Measurements from ENCODE around the gene SPTBN2. TPM values are rescaled to one million over a fixed set of nuclear protein-coding genes. Genes with fewer than 3 reads are reported as not detected.
A peak's percentile ranks its signal among the peaks of the same experiment; 100 is the strongest.

The SPTBN2 gene
- total and polyA plus RNA-seq, 2 experiments from 2014 or later = 0.22 TPM; not detected in 1

DNA sequence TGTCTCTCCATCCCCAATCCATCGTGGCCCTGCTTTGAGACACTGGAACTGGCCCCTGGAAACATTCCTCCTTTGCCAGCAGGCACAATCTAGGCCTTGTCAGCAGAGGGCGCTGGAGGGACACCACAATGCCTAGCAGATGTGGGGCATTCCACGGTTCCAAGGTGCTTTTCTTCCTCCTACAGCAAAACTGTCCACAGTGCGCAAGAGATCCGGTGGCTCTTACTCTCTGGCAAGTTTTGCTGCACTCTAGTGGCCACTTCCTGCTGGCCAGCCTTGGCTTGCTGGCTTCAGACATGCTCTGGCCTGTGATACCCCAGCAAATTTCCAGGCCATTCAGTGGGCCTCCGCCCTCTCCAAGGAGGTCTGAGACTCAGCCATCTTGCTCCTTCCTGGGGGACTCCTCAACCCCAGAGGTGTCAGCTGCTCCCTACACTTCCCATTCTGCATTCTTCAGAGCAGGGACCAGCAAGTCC lies 34.2 kb downstream of the SPTBN2 start:
- WGBS, 2 experiments (ENCODE audit: low coverage in 1 of 2, low lambda C conversion rate in 2 of 2, missing lambda C conversion rate in 2 of 2) = 15% methylated on average over 6 of the region's 6 CpGs
- DNase-seq = peak; percentile 97
- H3K36me3 ChIP-seq (ENCODE audit: low read depth) = no peaks in the 10 kb centered on the region
- H4K20me1 ChIP-seq (ENCODE audit: insufficient read depth) = no peaks in the 10 kb centered on the region
- H3K27ac ChIP-seq = no peak overlapping the region
- TF ChIP-seq EZH2phosphoT487 (IDR thresholded peaks at IDR 0.05; ENCODE audit: insufficient read depth, low read depth) = no peak
- no peak for TF ChIP-seq EZH2 (IDR thresholded peaks at IDR 0.05; ENCODE audit: insufficient read depth, poor library complexity, severe bottlenecking)
- H3K79me2 ChIP-seq (ENCODE audit: insufficient read depth) = no peaks in the 10 kb centered on the region
- in situ Hi-C loops (cut with MboI) = loop anchor here (10.0 kb wide), 2 partner anchors 140 to 280 kb away; partner anchors contain the start of gene C11orf86
- H3K9me3 ChIP-seq (ENCODE audit: low read depth) = no peaks in the 10 kb centered on the region
- H3K27me3 ChIP-seq (replicated peaks; ENCODE audit: insufficient read depth) = no peaks in the 10 kb centered on the region
- no peaks in the 10 kb centered on the region for H3F3A ChIP-seq (ENCODE audit: insufficient read depth)
- H3K4me1 ChIP-seq (ENCODE audit: insufficient read depth) = no peaks in the 10 kb centered on the region
- no peak overlapping the region for H3K9ac ChIP-seq
- no peak overlapping the region for H3K4me2 ChIP-seq (ENCODE audit: unreplicated experiment)
- H3K4me3 ChIP-seq = no peak overlapping the region
- H3K9me2 ChIP-seq (ENCODE audit: insufficient read depth) = no peaks in the 10 kb centered on the region
- no peak overlapping the region for H2AFZ ChIP-seq

- no peaks in the 10 kb centered on the region for H3K9me2 ChIP-seq (ENCODE audit: insufficient read depth)
- H2AFZ ChIP-seq = no peak overlapping the region
- H3K9ac ChIP-seq = no peak overlapping the region
- TF ChIP-seq EZH2 (IDR thresholded peaks at IDR 0.05; ENCODE audit: insufficient read depth, poor library complexity, severe bottlenecking) (no peak), EZH2phosphoT487 (IDR thresholded peaks at IDR 0.05; ENCODE audit: insufficient read depth, low read depth) (no peak)
- H4K20me1 ChIP-seq (ENCODE audit: insufficient read depth) = no peaks in the 10 kb centered on the region
- DNase-seq = no peak
- no peak overlapping the region for H3K27ac ChIP-seq
- no peaks in the 10 kb centered on the region for H3F3A ChIP-seq (ENCODE audit: insufficient read depth)
- H3K4me3 ChIP-seq = no peak overlapping the region
- in situ Hi-C loops (cut with MboI) = loop anchor here (10.0 kb wide), 2 partner anchors 141 to 281 kb away; partner anchors contain the start of gene C11orf86
- no peak overlapping the region for H3K4me2 ChIP-seq (ENCODE audit: unreplicated experiment)
- H3K27me3 ChIP-seq (replicated peaks; ENCODE audit: insufficient read depth) = no peaks in the 10 kb centered on the region
- no peaks in the 10 kb centered on the region for H3K4me1 ChIP-seq (ENCODE audit: insufficient read depth)
- no peaks in the 10 kb centered on the region for H3K9me3 ChIP-seq (ENCODE audit: low read depth)
- H3K36me3 ChIP-seq (ENCODE audit: low read depth) = no peaks in the 10 kb centered on the region
- 73 to 74% methylated on average over 6 to 13 of the region's 13 CpGs for WGBS, 2 experiments (ENCODE audit: low coverage in 1 of 2, low lambda C conversion rate in 2 of 2, missing lambda C conversion rate in 2 of 2)
- H3K79me2 ChIP-seq (ENCODE audit: insufficient read depth) = no peaks in the 10 kb centered on the region
These were observed 35.0 kb downstream of the SPTBN2 start for GRCh38 chr11:66694056-66694410.

DNA sequence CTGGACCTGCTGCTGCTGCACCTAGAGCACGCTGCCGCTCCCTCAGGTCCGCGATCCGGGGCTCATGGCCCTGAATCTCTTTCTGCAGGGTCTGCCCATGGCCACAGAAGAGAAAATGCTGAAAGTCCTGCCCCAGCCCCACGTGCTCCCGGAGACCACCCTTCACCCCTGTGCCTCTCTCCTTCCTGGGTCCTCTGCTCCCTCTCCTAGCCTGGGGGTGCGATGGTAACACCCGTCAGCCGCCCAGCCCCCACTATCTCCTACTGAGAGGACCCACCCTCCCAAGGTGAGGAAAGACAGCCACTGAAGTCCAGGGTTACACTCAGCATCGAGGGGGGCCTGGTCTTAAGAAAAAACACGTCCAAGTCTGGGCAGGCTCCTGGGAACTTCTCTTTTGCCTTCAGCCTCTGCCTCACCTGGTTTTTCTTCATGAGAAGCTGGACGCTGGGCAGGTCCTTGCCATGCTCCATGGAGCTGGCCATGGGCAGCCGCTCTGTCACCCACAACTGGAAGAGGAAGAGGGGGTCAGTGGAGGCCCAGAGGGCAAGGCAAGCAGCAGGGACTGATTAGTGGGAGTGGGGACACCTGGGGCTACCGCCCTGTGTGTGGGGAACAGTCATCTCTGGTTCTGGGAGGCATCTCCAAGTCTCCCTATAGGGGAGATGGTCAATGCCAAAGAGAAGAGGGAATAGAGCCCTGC lies 35.5 kb downstream of the SPTBN2 start:
- no peak overlapping the region for H3K9ac ChIP-seq
- H4K20me1 ChIP-seq (ENCODE audit: insufficient read depth) = no peaks in the 10 kb centered on the region
- H3K27me3 ChIP-seq (replicated peaks; ENCODE audit: insufficient read depth) = no peaks in the 10 kb centered on the region
- TF ChIP-seq EZH2 (IDR thresholded peaks at IDR 0.05; ENCODE audit: insufficient read depth, poor library complexity, severe bottlenecking) (no peak), EZH2phosphoT487 (IDR thresholded peaks at IDR 0.05; ENCODE audit: insufficient read depth, low read depth) (no peak)
- no peak overlapping the region for H3K4me3 ChIP-seq
- H3K4me1 ChIP-seq (ENCODE audit: insufficient read depth) = no peaks in the 10 kb centered on the region
- H3K27ac ChIP-seq = no peak overlapping the region
- no peak overlapping the region for H3K4me2 ChIP-seq (ENCODE audit: unreplicated experiment)
- 69 to 75% methylated on average over 15 of the region's 15 CpGs for WGBS, 2 experiments (ENCODE audit: low coverage in 1 of 2, low lambda C conversion rate in 2 of 2, missing lambda C conversion rate in 2 of 2)
- H2AFZ ChIP-seq = no peak overlapping the region
- no peaks in the 10 kb centered on the region for H3K9me3 ChIP-seq (ENCODE audit: low read depth)
- H3K79me2 ChIP-seq (ENCODE audit: insufficient read depth) = no peaks in the 10 kb centered on the region
- no peak for DNase-seq
- no peaks in the 10 kb centered on the region for H3K9me2 ChIP-seq (ENCODE audit: insufficient read depth)
- H3F3A ChIP-seq (ENCODE audit: insufficient read depth) = no peaks in the 10 kb centered on the region
- in situ Hi-C loops (cut with MboI) = loop anchor here (10.0 kb wide), 2 partner anchors 141 to 281 kb away; partner anchors contain the start of gene C11orf86
- no peaks in the 10 kb centered on the region for H3K36me3 ChIP-seq (ENCODE audit: low read depth)

GRCh38 chr11:66692871-66693331 lies 36.1 kb downstream of the SPTBN2 start:
- Histone ChIP-seq H2AFZ (no peak overlapping the region), H3K9me2 (ENCODE audit: insufficient read depth) (no peaks in the 10 kb centered on the region), H4K20me1 (ENCODE audit: insufficient read depth) (no peaks in the 10 kb centered on the region), H3K4me2 (ENCODE audit: unreplicated experiment) (no peak overlapping the region), H3K27me3 (replicated peaks; ENCODE audit: insufficient read depth) (no peaks in the 10 kb centered on the region), H3K4me3 (no peak overlapping the region), H3F3A (ENCODE audit: insufficient read depth) (no peaks in the 10 kb centered on the region), H3K9ac (no peak overlapping the region), H3K27ac (no peak overlapping the region), H3K9me3 (ENCODE audit: low read depth) (no peaks in the 10 kb centered on the region), H3K79me2 (ENCODE audit: insufficient read depth) (no peaks in the 10 kb centered on the region), H3K4me1 (ENCODE audit: insufficient read depth) (no peaks in the 10 kb centered on the region), H3K36me3 (ENCODE audit: low read depth) (no peaks in the 10 kb centered on the region)
- TF ChIP-seq EZH2 (IDR thresholded peaks at IDR 0.05; ENCODE audit: insufficient read depth, poor library complexity, severe bottlenecking) = no peak
- TF ChIP-seq EZH2phosphoT487 (IDR thresholded peaks at IDR 0.05; ENCODE audit: insufficient read depth, low read depth) = no peak
- in situ Hi-C loops (cut with MboI) = loop anchor here (10.0 kb wide), 2 partner anchors 142 to 282 kb away; partner anchors contain the start of gene C11orf86
- DNase-seq = no peak
- WGBS, 2 experiments (ENCODE audit: low coverage in 1 of 2, low lambda C conversion rate in 2 of 2, missing lambda C conversion rate in 2 of 2) = 84 to 88% methylated on average over 19 to 20 of the region's 20 CpGs
